AG20443 (cell line): ENCODE measurements around the gene ERCC6.

ENCODE experiments used
- DNase-seq: peaks from one replicate; pipeline ENCODE4 v3.0.0; 2012; ENCODE audit warnings: low spot score, mixed read lengths

Gene ERCC6

GRCh38 chr10:49549640-49550346, 10.9 kb upstream of the ERCC6 start:
- no peak for DNase-seq

- DNase-seq, result no peak
Measured at GRCh38 chr10:49543604-49544003, 4.7 kb upstream of the ERCC6 start.

- DNase-seq, result no peak
Measured at GRCh38 chr10:49542353-49542752, 3.4 kb upstream of the ERCC6 start.

GRCh38 chr10:49541762-49542161, 2.8 kb upstream of the ERCC6 start:
- DNase-seq, result no peak

- no peak for DNase-seq
Measured at GRCh38 chr10:49540056-49540797, 1.3 kb upstream of the ERCC6 start.

- peak; percentile 35 for DNase-seq
Measured at GRCh38 chr10:49539320-49539885, 482 bp upstream of the ERCC6 start.

- DNase-seq, result peak; percentile 60
Measured at GRCh38 chr10:49534670-49535381, 4.1 kb downstream of the ERCC6 start.

GRCh38 chr10:49532461-49532860, 6.5 kb downstream of the ERCC6 start:
- DNase-seq, result no peak

- no peak for DNase-seq
Measured at GRCh38 chr10:49528977-49529506, 9.9 kb downstream of the ERCC6 start.

GRCh38 chr10:49527850-49528249, 11.1 kb downstream of the ERCC6 start:
- no peak for DNase-seq

- DNase-seq, result no peak
Measured at GRCh38 chr10:49527061-49527460, 11.9 kb downstream of the ERCC6 start.

GRCh38 chr10:49526619-49527018, 12.3 kb downstream of the ERCC6 start:
- DNase-seq, result peak; percentile 59

GRCh38 chr10:49524496-49524895, 14.4 kb downstream of the ERCC6 start:
- no peak for DNase-seq

GRCh38 chr10:49523301-49523700, 15.6 kb downstream of the ERCC6 start:
- DNase-seq, result no peak

GRCh38 chr10:49521062-49521461, 17.9 kb downstream of the ERCC6 start:
- DNase-seq, result no peak

GRCh38 chr10:49520122-49520775, 18.7 kb downstream of the ERCC6 start:
- no peak for DNase-seq

- no peak for DNase-seq
Measured at GRCh38 chr10:49519717-49520116, 19.2 kb downstream of the ERCC6 start.

- DNase-seq, result peak; percentile 71
Measured at GRCh38 chr10:49518982-49519578, 19.8 kb downstream of the ERCC6 start.

- no peak for DNase-seq
Measured at GRCh38 chr10:49518566-49518965, 20.4 kb downstream of the ERCC6 start.

- no peak for DNase-seq
Measured at GRCh38 chr10:49516216-49516970, 22.5 kb downstream of the ERCC6 start.
